ENCODE data around the gene CWF19L1.

The CWF19L1 gene

GRCh38 chr10:100208276-100208675 is 59.2 kb downstream of the CWF19L1 start:
- Histone ChIP-seq H3K27me3 (ENCODE audit: control insufficient read depth in 1 of 2, insufficient read depth in 2 of 2, low read length in 2 of 2) (no peaks in the 10 kb centered on the region), H3K9me3 (ENCODE audit: control insufficient read depth in 2 of 2, low read length in 2 of 2) (no peaks in the 10 kb centered on the region), H3K36me3 (ENCODE audit: control insufficient read depth in 2 of 2, insufficient read depth in 2 of 2, low read length in 2 of 2) (peaks cover 31 to 39% of the 10 kb centered on the region in 2 donors), H3K4me3 (ENCODE audit: low read length in 2 of 2) (no peak overlapping the region), H3K27ac (ENCODE audit: low read length) (no peak overlapping the region), H3K4me1 (ENCODE audit: control insufficient read depth, insufficient read depth, low read length) (no peaks in the 10 kb centered on the region), H3K9ac (ENCODE audit: low read length in 2 of 2) (no peak overlapping the region)

GRCh38 chr10:100204370-100204769 is 63.1 kb downstream of the CWF19L1 start:
- H3K36me3 ChIP-seq (ENCODE audit: control insufficient read depth in 2 of 2, insufficient read depth in 2 of 2, low read length in 2 of 2), result peaks cover 36 to 55% of the 10 kb centered on the region in 2 donors
- no peaks in the 10 kb centered on the region for H3K27me3 ChIP-seq (ENCODE audit: control insufficient read depth in 1 of 2, insufficient read depth in 2 of 2, low read length in 2 of 2)
- no peaks in the 10 kb centered on the region for H3K9me3 ChIP-seq (ENCODE audit: control insufficient read depth in 2 of 2, low read length in 2 of 2)

GRCh38 chr10:100201549-100201948 is 65.9 kb downstream of the CWF19L1 start:
- Histone ChIP-seq H3K27me3 (ENCODE audit: control insufficient read depth in 1 of 2, insufficient read depth in 2 of 2, low read length in 2 of 2) (no peaks in the 10 kb centered on the region), H3K27ac (ENCODE audit: low read length) (no peak overlapping the region), H3K36me3 (ENCODE audit: control insufficient read depth in 2 of 2, insufficient read depth in 2 of 2, low read length in 2 of 2) (peaks cover 36 to 50% of the 10 kb centered on the region in 2 donors), H3K4me1 (ENCODE audit: control insufficient read depth, insufficient read depth, low read length) (no peaks in the 10 kb centered on the region), H3K9ac (ENCODE audit: low read length in 2 of 2) (no peak overlapping the region), H3K9me3 (ENCODE audit: control insufficient read depth in 2 of 2, low read length in 2 of 2) (no peaks in the 10 kb centered on the region), H3K4me3 (ENCODE audit: low read length in 2 of 2) (no peak overlapping the region)

More at GRCh38 chr10:100204370-100204769, 63.1 kb downstream of the CWF19L1 start:
- Histone ChIP-seq H3K27ac (ENCODE audit: low read length) (no peak overlapping the region), H3K4me1 (ENCODE audit: control insufficient read depth, insufficient read depth, low read length) (no peaks in the 10 kb centered on the region), H3K4me3 (ENCODE audit: low read length in 2 of 2) (no peak overlapping the region), H3K9ac (ENCODE audit: low read length in 2 of 2) (no peak overlapping the region)

GRCh38 chr10:100194711-100195110 is 72.7 kb downstream of the CWF19L1 start:
- no peak overlapping the region for H3K9ac ChIP-seq (ENCODE audit: low read length in 2 of 2)
- H3K36me3 ChIP-seq (ENCODE audit: control insufficient read depth in 2 of 2, insufficient read depth in 2 of 2, low read length in 2 of 2), result peaks cover 38 to 45% of the 10 kb centered on the region in 2 donors
- no peaks in the 10 kb centered on the region for H3K4me1 ChIP-seq (ENCODE audit: control insufficient read depth, insufficient read depth, low read length)
- H3K27me3 ChIP-seq (ENCODE audit: control insufficient read depth in 1 of 2, insufficient read depth in 2 of 2, low read length in 2 of 2), result no peaks in the 10 kb centered on the region
- no peak overlapping the region for H3K27ac ChIP-seq (ENCODE audit: low read length)
- no peak overlapping the region for H3K4me3 ChIP-seq (ENCODE audit: low read length in 2 of 2)
- H3K9me3 ChIP-seq (ENCODE audit: control insufficient read depth in 2 of 2, low read length in 2 of 2), result no peaks in the 10 kb centered on the region

GRCh38 chr10:100192350-100192749 is 75.1 kb downstream of the CWF19L1 start:
- no peaks in the 10 kb centered on the region for H3K9me3 ChIP-seq (ENCODE audit: control insufficient read depth in 2 of 2, low read length in 2 of 2)
- no peak overlapping the region for H3K27ac ChIP-seq (ENCODE audit: low read length)
- no peaks in the 10 kb centered on the region for H3K27me3 ChIP-seq (ENCODE audit: control insufficient read depth in 1 of 2, insufficient read depth in 2 of 2, low read length in 2 of 2)
- H3K4me1 ChIP-seq (ENCODE audit: control insufficient read depth, insufficient read depth, low read length), result no peaks in the 10 kb centered on the region
- no peak overlapping the region for H3K4me3 ChIP-seq (ENCODE audit: low read length in 2 of 2)
- peaks cover 35 to 47% of the 10 kb centered on the region in 2 donors for H3K36me3 ChIP-seq (ENCODE audit: control insufficient read depth in 2 of 2, insufficient read depth in 2 of 2, low read length in 2 of 2)
- H3K9ac ChIP-seq (ENCODE audit: low read length in 2 of 2), result no peak overlapping the region

GRCh38 chr10:100186253-100187212 is 80.9 kb downstream of the CWF19L1 start:
- no peaks in the 10 kb centered on the region for H3K9me3 ChIP-seq (ENCODE audit: control insufficient read depth in 2 of 2, low read length in 2 of 2)
- peaks cover 14% of the 10 kb centered on the region for H3K4me1 ChIP-seq (ENCODE audit: control insufficient read depth, insufficient read depth, low read length)
- H3K27me3 ChIP-seq (ENCODE audit: control insufficient read depth in 1 of 2, insufficient read depth in 2 of 2, low read length in 2 of 2), result no peaks in the 10 kb centered on the region
- peaks cover 6 to 27% of the 10 kb centered on the region in 2 donors for H3K36me3 ChIP-seq (ENCODE audit: control insufficient read depth in 2 of 2, insufficient read depth in 2 of 2, low read length in 2 of 2)
- H3K4me3 ChIP-seq (ENCODE audit: low read length in 2 of 2), result peak overlapping the region; percentile 96 to 100
- peak overlapping the region; percentile 64 for H3K27ac ChIP-seq (ENCODE audit: low read length)
- peak overlapping the region; percentile 86 to 89 for H3K9ac ChIP-seq (ENCODE audit: low read length in 2 of 2)

GRCh38 chr10:100185364-100186252 is 81.8 kb downstream of the CWF19L1 start, which contains the start of gene ERLIN1:
ERLIN1 (minus strand) TSS chr10:100186029; CDS start chr10:100185626, 403 bp downstream.
- peak within 1 kb of the TSS; percentile 89 to 96 for H3K9ac ChIP-seq (ENCODE audit: low read length in 2 of 2)
- H3K9me3 ChIP-seq (ENCODE audit: control insufficient read depth in 2 of 2, low read length in 2 of 2), result no peaks in the 10 kb centered on the region
- H3K36me3 ChIP-seq (ENCODE audit: control insufficient read depth in 2 of 2, insufficient read depth in 2 of 2, low read length in 2 of 2), result peaks cover 3 to 18% of the 10 kb centered on the region in 2 donors
- H3K4me1 ChIP-seq (ENCODE audit: control insufficient read depth, insufficient read depth, low read length), result peaks cover 14% of the 10 kb centered on the region
- H3K27me3 ChIP-seq (ENCODE audit: control insufficient read depth in 1 of 2, insufficient read depth in 2 of 2, low read length in 2 of 2), result no peaks in the 10 kb centered on the region
- peak within 1 kb of the TSS; percentile 96 to 100 for H3K4me3 ChIP-seq (ENCODE audit: low read length in 2 of 2)
- peak within 1 kb of the TSS; percentile 64 for H3K27ac ChIP-seq (ENCODE audit: low read length)

- peaks cover 3 to 15% of the 10 kb centered on the region in 2 donors for H3K36me3 ChIP-seq (ENCODE audit: control insufficient read depth in 2 of 2, insufficient read depth in 2 of 2, low read length in 2 of 2)
- no peaks in the 10 kb centered on the region for H3K9me3 ChIP-seq (ENCODE audit: control insufficient read depth in 2 of 2, low read length in 2 of 2)
- peak overlapping the region; percentile 96 to 100 for H3K4me3 ChIP-seq (ENCODE audit: low read length in 2 of 2)
- H3K9ac ChIP-seq (ENCODE audit: low read length in 2 of 2), result peak overlapping the region; percentile 83 to 96
- H3K4me1 ChIP-seq (ENCODE audit: control insufficient read depth, insufficient read depth, low read length), result peaks cover 14% of the 10 kb centered on the region
- H3K27ac ChIP-seq (ENCODE audit: low read length), result peak overlapping the region; percentile 64
- no peaks in the 10 kb centered on the region for H3K27me3 ChIP-seq (ENCODE audit: control insufficient read depth in 1 of 2, insufficient read depth in 2 of 2, low read length in 2 of 2)
These were observed 82.6 kb downstream of the CWF19L1 start for GRCh38 chr10:100184840-100185239.

GRCh38 chr10:100184426-100184825 is 83.0 kb downstream of the CWF19L1 start:
- Histone ChIP-seq H3K27me3 (ENCODE audit: control insufficient read depth in 1 of 2, insufficient read depth in 2 of 2, low read length in 2 of 2) (no peaks in the 10 kb centered on the region), H3K9ac (ENCODE audit: low read length in 2 of 2) (no peak overlapping the region), H3K4me1 (ENCODE audit: control insufficient read depth, insufficient read depth, low read length) (peaks cover 14% of the 10 kb centered on the region), H3K27ac (ENCODE audit: low read length) (no peak overlapping the region), H3K36me3 (ENCODE audit: control insufficient read depth in 2 of 2, insufficient read depth in 2 of 2, low read length in 2 of 2) (peaks cover 3 to 15% of the 10 kb centered on the region in 2 donors), H3K9me3 (ENCODE audit: control insufficient read depth in 2 of 2, low read length in 2 of 2) (no peaks in the 10 kb centered on the region), H3K4me3 (ENCODE audit: low read length in 2 of 2) (peak overlapping the region in 1 of 2 donors; percentile 96)

- H3K36me3 ChIP-seq (ENCODE audit: control insufficient read depth in 2 of 2, insufficient read depth in 2 of 2, low read length in 2 of 2), result peaks cover 3 to 11% of the 10 kb centered on the region in 2 donors
- no peak overlapping the region for H3K9ac ChIP-seq (ENCODE audit: low read length in 2 of 2)
- H3K27me3 ChIP-seq (ENCODE audit: control insufficient read depth in 1 of 2, insufficient read depth in 2 of 2, low read length in 2 of 2), result no peaks in the 10 kb centered on the region
- H3K27ac ChIP-seq (ENCODE audit: low read length), result no peak overlapping the region
- H3K9me3 ChIP-seq (ENCODE audit: control insufficient read depth in 2 of 2, low read length in 2 of 2), result no peaks in the 10 kb centered on the region
- H3K4me1 ChIP-seq (ENCODE audit: control insufficient read depth, insufficient read depth, low read length), result peaks cover 14% of the 10 kb centered on the region
- no peak overlapping the region for H3K4me3 ChIP-seq (ENCODE audit: low read length in 2 of 2)
These were observed 84.0 kb downstream of the CWF19L1 start for GRCh38 chr10:100183481-100183880.

Measured in stomach smooth muscle (tissue), 2 donors.